Brain microvascular endothelial cell (primary cell): ENCODE results near the gene FLII.

ENCODE experiments used
- DNase-seq: peaks from one replicate; pipeline ENCODE4 v3.0.0-alpha.2; 2020
- H3K27ac ChIP-seq: fragments of 250-450 bp; sonication (Bioruptor Pico); 2 replicates; pipeline ENCODE4 v1.5.1; 2020; ENCODE audit warnings: mild to moderate bottlenecking, moderate library complexity
- H3K27me3 ChIP-seq: fragments of 250-450 bp; sonication (Bioruptor Pico); replicated peaks from 2 replicates; pipeline ENCODE4 v1.5.1; 2020; ENCODE audit warnings: mild to moderate bottlenecking
- H3K36me3 ChIP-seq: fragments of 250-450 bp; sonication (Bioruptor Pico); replicated peaks from 2 replicates; pipeline ENCODE4 v1.5.1; 2020; ENCODE audit warnings: mild to moderate bottlenecking
- H3K4me3 ChIP-seq: 2 replicates; pipeline ENCODE4 v1.5.1; 2011; ENCODE audit warnings: low read depth, mild to moderate bottlenecking, control low read depth, low read length, moderate library complexity
- in situ Hi-C: cut with HindIII; loops from 2 replicates; pipeline ENCODE4 v1.10.0; 2017; ENCODE audit warnings: low sequenced_read_pairs, low pct_ligation_motif_present
- TF ChIP-seq, protein P1 (sequence below): IDR thresholded peaks from 2 replicates; pipeline ENCODE4 v1.5.1; 2011; ENCODE audit warnings: low read depth, mild to moderate bottlenecking, moderate library complexity, low read length, control low read depth, inconsistent platforms; ENCODE audit errors: missing control alignments

Gene FLII

DNA sequence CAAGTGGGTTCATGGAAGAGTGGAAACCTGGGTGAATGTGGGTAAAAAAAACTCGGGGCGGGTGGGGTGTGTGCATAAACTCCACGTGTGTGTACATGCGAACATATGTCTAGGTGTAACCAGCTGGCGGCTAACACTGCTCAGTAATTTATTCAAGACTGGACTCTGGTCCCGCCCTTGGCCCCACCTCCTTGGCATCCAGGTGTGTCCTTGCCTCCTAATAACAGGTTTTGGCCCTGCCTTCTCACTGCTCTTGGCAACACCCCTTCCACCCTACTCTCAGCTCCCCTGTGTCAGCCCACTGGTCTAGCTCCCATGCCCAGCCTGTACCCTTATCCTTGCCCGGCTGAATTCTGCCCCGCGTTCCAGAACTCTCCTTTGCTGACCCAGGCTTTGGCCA is 8.3 kb downstream of the FLII start:
- Histone ChIP-seq H3K27ac (no peak overlapping the region), H3K4me3 (no peak overlapping the region), H3K36me3 (peaks cover 93% of the 10 kb centered on the region), H3K27me3 (no peaks in the 10 kb centered on the region)
- TF ChIP-seq, protein P1, sequence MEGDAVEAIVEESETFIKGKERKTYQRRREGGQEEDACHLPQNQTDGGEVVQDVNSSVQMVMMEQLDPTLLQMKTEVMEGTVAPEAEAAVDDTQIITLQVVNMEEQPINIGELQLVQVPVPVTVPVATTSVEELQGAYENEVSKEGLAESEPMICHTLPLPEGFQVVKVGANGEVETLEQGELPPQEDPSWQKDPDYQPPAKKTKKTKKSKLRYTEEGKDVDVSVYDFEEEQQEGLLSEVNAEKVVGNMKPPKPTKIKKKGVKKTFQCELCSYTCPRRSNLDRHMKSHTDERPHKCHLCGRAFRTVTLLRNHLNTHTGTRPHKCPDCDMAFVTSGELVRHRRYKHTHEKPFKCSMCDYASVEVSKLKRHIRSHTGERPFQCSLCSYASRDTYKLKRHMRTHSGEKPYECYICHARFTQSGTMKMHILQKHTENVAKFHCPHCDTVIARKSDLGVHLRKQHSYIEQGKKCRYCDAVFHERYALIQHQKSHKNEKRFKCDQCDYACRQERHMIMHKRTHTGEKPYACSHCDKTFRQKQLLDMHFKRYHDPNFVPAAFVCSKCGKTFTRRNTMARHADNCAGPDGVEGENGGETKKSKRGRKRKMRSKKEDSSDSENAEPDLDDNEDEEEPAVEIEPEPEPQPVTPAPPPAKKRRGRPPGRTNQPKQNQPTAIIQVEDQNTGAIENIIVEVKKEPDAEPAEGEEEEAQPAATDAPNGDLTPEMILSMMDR: no peak
- in situ Hi-C loops: no loop called here
- no peak for DNase-seq

DNA sequence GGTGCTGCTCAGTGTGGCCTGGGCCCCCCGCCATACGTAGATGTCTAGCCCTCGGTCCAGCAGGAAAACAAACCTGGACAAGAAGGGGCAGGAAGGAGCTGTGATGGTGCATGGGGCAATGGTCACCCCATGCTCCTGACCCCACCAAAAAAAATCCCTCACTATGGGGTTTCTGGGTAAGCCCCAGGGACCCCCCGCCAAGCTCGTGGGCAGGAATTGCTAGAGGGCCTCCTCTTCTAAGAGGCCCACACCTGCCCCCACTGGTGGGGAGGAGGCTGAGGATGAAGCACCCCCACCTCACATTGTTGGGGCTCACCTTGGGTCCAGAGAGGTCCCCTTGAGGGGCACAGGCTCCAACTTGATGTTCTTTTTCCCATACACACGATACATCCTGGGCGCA is 9.7 kb downstream of the FLII start:
- Histone ChIP-seq H3K27me3 (no peaks in the 10 kb centered on the region), H3K4me3 (no peak overlapping the region), H3K36me3 (peaks cover 85% of the 10 kb centered on the region), H3K27ac (no peak overlapping the region)
- no peak for DNase-seq
- TF ChIP-seq, protein P1: no peak
- in situ Hi-C loops: no loop called here

DNA sequence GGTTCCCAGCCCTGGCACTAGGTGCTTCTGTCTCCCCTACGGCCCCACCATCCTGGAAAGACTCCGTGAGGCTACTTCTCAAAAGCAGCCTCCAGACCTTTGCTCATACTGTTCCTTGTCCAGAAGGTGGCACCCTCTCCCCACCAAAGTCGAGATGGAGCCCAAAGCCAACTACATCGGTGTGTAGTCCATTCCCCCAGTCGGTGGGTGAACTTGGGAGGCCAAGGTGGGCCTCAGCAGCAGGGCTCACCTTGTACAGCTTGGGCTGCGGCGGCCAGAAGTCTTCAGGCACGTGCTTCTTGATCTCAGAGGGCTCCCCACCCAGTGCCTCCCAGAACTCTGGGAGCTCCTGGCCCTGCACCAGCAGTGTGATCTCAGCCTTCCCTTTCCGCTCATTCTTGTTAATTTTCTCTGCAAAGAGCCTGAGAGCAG is 10.2 kb downstream of the FLII start:
- TF ChIP-seq, protein P1: peak; percentile 85
- Histone ChIP-seq H3K4me3 (no peak overlapping the region), H3K27me3 (no peaks in the 10 kb centered on the region), H3K36me3 (peaks cover 84% of the 10 kb centered on the region), H3K27ac (no peak overlapping the region)
- in situ Hi-C loops: no loop called here
- DNase-seq: no peak

DNA sequence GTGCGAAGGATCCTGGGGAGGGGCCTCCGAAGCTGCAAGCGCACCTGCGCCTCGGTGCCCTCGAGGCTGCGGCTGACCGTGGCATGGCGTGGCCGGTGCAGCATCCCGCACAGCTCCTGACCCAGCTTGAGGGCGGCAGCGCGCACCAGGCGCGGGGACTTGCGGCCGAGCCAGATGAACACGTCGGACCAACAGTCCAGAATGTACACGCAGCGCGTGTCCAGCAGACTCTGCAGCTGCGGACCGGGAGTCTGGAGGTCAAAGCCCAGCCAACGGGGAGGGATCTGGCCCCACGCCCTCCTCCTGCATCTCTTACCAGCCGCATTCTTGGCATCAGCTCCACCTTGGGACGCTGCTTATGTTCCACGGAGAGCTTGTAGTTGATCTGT is 10.9 kb downstream of the FLII start:
- Histone ChIP-seq H3K27me3 (no peaks in the 10 kb centered on the region), H3K36me3 (peaks cover 84% of the 10 kb centered on the region), H3K27ac (no peak overlapping the region), H3K4me3 (no peak overlapping the region)
- TF ChIP-seq, protein P1: no peak
- DNase-seq: no peak
- in situ Hi-C loops: no loop called here

DNA sequence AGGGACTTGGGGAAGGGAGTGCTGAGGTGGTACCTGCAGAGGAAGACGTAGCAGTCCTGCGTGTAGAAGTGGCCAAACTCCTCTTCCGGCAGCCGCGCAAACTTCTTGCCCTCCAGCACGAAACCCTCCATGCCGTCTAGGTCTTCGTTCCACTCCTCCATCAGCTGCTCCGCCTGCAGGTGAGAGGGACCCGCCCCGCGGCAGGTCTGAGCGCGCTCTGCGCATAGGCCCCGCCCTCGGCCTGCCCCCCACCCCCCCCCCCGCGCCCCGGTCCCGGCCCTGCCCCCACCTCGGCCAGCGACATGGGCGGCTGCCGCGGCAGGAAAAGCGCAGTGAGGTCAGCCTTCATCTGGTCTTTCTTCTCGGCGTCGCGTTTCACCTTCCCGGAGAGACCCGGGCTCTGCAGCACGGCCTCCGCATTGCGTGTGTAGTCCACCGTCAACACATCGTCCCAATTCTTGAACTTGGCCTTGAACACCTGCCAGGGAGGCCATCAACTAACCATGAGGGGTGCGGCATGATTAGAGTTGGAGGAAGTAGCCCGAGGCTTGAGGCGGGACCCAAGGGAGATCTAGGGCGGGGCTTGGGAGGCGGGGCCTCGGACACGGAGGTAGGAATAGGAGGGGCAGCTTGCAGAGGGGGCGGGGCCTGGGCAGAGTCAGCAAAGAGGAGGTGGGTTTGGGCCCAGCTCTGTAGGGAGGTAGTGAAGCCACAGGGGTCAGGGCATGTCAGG is 11.5 kb downstream of the FLII start:
- Histone ChIP-seq H3K27ac (no peak overlapping the region), H3K36me3 (peaks cover 83% of the 10 kb centered on the region), H3K27me3 (no peaks in the 10 kb centered on the region), H3K4me3 (no peak overlapping the region)
- TF ChIP-seq, protein P1: no peak
- no peak for DNase-seq
- in situ Hi-C loops: no loop called here

DNA sequence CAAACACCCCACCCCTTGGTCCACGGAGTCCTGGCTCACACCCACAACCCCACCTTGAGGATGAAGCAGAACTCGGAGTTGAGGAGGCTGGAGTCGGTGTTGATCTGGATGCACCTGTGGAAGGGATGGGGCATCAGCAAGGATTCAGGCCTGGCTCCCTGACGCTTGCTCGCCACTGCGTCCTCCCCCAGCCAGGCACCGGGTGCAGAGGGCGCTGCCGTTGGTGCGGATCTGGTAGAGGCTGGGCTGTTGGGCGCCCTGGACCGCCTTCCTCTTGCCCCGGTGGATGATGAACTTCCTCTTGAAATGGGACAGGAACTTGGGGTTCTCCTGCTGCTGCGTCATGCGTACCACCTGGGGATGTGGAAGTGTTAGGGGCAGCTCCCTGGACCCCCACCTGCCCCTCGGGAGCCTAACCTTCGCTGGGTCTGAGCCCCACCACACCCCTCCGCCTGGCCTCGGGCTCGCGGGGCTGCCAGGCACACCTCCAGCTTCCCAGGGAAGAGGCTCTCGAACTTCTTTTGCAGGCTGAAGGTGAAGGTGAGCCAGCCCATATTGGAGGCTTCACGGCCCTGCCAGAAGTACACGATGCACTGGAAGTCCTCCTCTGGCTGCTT is 12.3 kb downstream of the FLII start:
- Histone ChIP-seq H3K27me3 (no peaks in the 10 kb centered on the region), H3K27ac (no peak overlapping the region), H3K4me3 (no peak overlapping the region), H3K36me3 (peaks cover 80% of the 10 kb centered on the region)
- in situ Hi-C loops: no loop called here
- TF ChIP-seq, protein P1: no peak
- no peak for DNase-seq
